Measurements from ENCODE around the gene SLC9A3.

Gene SLC9A3

GRCh38 chr5:540906-541538 lies 16.8 kb upstream of the SLC9A3 start:
- TF ChIP-seq CTCF (IDR thresholded peaks at IDR 0.05; ENCODE audit: low read depth, low read length): no peak
- TF ChIP-seq EZH2phosphoT487 (IDR thresholded peaks at IDR 0.05; ENCODE audit: low read depth): no peak
- H3K27ac ChIP-seq (ENCODE audit: low read length): no peak overlapping the region
- no peak overlapping the region for H3K9ac ChIP-seq (ENCODE audit: low read length)
- no peak overlapping the region for H3K4me3 ChIP-seq (ENCODE audit: low read length)
- no peaks in the 10 kb centered on the region for H3K79me2 ChIP-seq (ENCODE audit: low read length)
- H2AFZ ChIP-seq (ENCODE audit: low read depth, low read length): no peak overlapping the region
- H3K36me3 ChIP-seq (replicated peaks; ENCODE audit: low read depth, low read length): no peaks in the 10 kb centered on the region
- peaks cover 16% of the 10 kb centered on the region for H3K4me1 ChIP-seq (ENCODE audit: low read length)
- no peaks in the 10 kb centered on the region for H4K20me1 ChIP-seq (ENCODE audit: insufficient read depth, low read length)
- no peaks in the 10 kb centered on the region; the same call in 1 of the 2 replicates for H3K27me3 ChIP-seq (ENCODE audit: low read depth, low read length)
- H3K9me3 ChIP-seq (ENCODE audit: insufficient read depth, low read length): no peaks in the 10 kb centered on the region
- no peak overlapping the region for H3K4me2 ChIP-seq (ENCODE audit: low read length)

GRCh38 chr5:540071-540905 lies 16.0 kb upstream of the SLC9A3 start:
- Histone ChIP-seq H3K79me2 (ENCODE audit: low read length) (no peaks in the 10 kb centered on the region), H3K27me3 (ENCODE audit: low read depth, low read length) (no peaks in the 10 kb centered on the region; the same call in 1 of the 2 replicates), H2AFZ (ENCODE audit: low read depth, low read length) (no peak overlapping the region), H3K9ac (ENCODE audit: low read length) (no peak overlapping the region), H3K4me2 (ENCODE audit: low read length) (no peak overlapping the region), H3K4me3 (ENCODE audit: low read length) (no peak overlapping the region), H3K4me1 (ENCODE audit: low read length) (peaks cover 16% of the 10 kb centered on the region), H3K27ac (ENCODE audit: low read length) (no peak overlapping the region), H3K9me3 (ENCODE audit: insufficient read depth, low read length) (no peaks in the 10 kb centered on the region), H4K20me1 (ENCODE audit: insufficient read depth, low read length) (no peaks in the 10 kb centered on the region), H3K36me3 (replicated peaks; ENCODE audit: low read depth, low read length) (no peaks in the 10 kb centered on the region)
- TF ChIP-seq CTCF (IDR thresholded peaks at IDR 0.05; ENCODE audit: low read depth, low read length) (no peak), EZH2phosphoT487 (IDR thresholded peaks at IDR 0.05; ENCODE audit: low read depth) (no peak)

- no peak overlapping the region for H3K27ac ChIP-seq (ENCODE audit: low read length)
- no peak overlapping the region for H2AFZ ChIP-seq (ENCODE audit: low read depth, low read length)
- H3K27me3 ChIP-seq (ENCODE audit: low read depth, low read length): no peaks in the 10 kb centered on the region; the same call in 1 of the 2 replicates
- no peak overlapping the region for H3K4me3 ChIP-seq (ENCODE audit: low read length)
- no peaks in the 10 kb centered on the region for H3K36me3 ChIP-seq (replicated peaks; ENCODE audit: low read depth, low read length)
- H3K79me2 ChIP-seq (ENCODE audit: low read length): no peaks in the 10 kb centered on the region
- no peak overlapping the region for H3K9ac ChIP-seq (ENCODE audit: low read length)
- TF ChIP-seq EZH2phosphoT487 (IDR thresholded peaks at IDR 0.05; ENCODE audit: low read depth): no peak
- no peak for TF ChIP-seq CTCF (IDR thresholded peaks at IDR 0.05; ENCODE audit: low read depth, low read length)
- no peak overlapping the region for H3K4me2 ChIP-seq (ENCODE audit: low read length)
- no peaks in the 10 kb centered on the region for H4K20me1 ChIP-seq (ENCODE audit: insufficient read depth, low read length)
- no peaks in the 10 kb centered on the region for H3K9me3 ChIP-seq (ENCODE audit: insufficient read depth, low read length)
- H3K4me1 ChIP-seq (ENCODE audit: low read length): peaks cover 13% of the 10 kb centered on the region
Observed at GRCh38 chr5:539469-540070, 15.3 kb upstream of the SLC9A3 start.
